Stimulated activated CD4-positive, alpha-beta T cell treated with anti-CD3 and anti-CD28 coated beads, Interleukin-4, amount 100 ng/mL, for 24 hours (primary cell): ENCODE results near the gene RASA4.
"Not testable (repeated sequence)": the region's sequence is repeated elsewhere in the genome, so short reads cannot be mapped to it uniquely, and the experiment has no call there.

ENCODE experiments used
- DNase-seq: peaks from one replicate; pipeline ENCODE4 v3.0.0-alpha.2; 2020

Gene RASA4

DNA sequence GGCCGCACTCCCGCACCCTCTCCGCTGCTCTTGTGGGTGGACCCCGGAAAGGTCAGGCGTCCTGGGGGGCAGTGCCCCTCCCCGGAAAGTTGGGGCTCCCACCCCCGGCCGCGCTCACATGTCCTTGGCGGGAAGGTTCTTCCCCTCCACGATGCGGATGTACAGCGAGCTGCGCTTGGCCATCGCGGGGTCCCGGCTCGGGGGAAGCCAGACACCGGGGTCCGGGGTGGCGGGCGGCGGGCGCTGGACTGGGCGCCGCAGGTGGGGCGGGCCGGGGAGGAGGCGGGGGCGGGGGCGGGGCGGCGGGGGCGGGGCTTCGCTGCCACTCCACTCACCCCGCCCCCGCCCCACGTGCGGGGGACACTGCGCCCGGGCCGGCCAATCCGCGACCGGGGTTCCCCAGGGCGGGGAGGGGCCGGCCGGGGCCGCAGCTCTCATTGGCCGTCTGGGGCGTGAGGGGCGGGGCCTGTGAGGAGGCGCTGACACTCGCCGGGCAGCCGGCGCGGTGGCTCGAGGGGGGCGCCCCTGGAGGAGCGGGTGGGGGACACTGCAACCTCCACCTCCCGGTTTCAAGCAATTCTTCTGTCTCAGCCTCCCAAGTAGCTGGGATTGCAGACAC lies at the start of gene RASA4:
Gene RASA4 (minus strand): TSS at position 250 of the 619 bp plus-strand sequence. CDS start 67 bp downstream, at position 183.
- DNase-seq = peak; percentile 16

DNA sequence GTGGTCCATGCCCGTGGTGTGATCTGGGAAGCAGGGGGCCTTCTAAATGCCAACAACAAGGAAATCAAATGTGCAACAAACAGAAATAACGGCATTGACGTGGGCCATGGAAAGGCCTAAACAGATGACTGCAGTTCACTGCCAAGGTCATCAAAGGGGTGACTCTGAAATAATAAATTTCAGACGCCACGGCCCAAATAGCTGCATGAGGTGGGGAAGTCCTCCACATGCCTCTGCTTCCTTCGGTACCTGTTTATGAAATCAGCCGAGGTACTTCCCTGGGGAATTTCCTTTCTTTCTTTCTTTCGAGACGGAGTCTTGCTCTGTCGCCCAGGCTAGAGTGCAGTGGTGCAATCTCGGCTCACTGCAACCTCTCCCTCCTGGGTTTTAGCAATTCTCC lies 48.2 kb upstream of the RASA4 start:
- DNase-seq = not testable (repeated sequence)

DNA sequence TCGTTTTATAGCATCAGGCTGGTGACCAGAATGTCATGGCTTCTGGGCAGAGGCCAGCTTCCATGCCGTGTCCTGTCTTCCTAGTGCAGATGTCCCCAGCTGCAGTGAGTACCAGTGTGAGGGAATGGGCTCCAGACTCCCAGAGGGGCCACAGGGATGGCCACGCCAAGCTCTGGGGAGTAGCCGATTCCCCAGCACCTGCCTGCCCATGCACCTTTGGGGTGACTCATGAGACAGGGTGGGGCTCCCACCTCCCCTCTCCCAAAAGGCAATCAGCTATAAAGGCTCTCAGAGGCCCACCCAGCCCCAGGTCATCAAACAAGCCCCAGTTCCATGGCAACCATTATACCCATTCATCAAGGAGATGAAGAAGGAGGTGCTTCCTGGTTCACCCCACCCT lies 33.4 kb upstream of the RASA4 start, which contains the start of gene SPDYE2B:
Gene SPDYE2B (plus strand): TSS at position 396 of the 400 bp plus-strand sequence. CDS start 2,030 bp downstream, outside the sequence.
- not testable (repeated sequence) for DNase-seq

DNA sequence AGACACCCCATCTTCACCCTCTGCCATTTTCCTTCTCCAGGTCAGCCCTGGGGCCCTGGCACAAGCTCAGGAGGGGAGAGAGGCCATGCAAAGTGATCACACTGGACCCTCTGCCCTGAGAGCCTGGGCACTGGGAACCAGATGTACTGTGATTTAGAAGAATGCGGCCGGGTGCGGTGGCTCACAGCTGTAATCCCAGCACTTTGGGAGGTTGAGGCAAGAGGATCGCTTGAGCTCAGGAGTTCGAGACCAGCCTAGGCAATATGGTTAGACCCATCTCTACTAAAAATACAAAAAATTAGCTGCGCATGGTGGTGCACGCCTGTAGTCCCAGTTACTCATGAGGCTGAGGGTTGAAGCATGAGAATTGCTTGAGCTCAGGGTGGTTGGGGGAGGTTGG lies 31.3 kb upstream of the RASA4 start:
- not testable (repeated sequence) for DNase-seq

DNA sequence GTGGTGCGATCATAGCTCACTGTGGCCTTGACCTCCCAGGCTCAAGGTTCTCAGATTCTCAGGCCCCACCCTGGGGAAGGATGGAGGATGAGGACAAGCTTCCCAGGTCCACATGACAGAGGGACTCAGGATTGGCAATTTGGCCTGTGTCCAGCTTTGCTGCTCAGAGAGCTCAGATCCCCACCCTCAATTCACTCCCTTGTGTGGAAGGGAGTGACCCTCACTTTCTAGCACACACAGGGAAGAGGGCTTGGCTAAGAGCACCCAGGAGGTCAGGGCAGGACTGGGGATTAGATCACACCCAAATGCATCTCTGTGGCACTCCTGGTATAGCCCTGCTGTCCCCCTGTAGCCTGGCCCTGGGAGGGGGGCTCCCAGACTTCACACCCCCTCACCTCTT lies 26.8 kb upstream of the RASA4 start:
- not testable (repeated sequence) for DNase-seq

DNA sequence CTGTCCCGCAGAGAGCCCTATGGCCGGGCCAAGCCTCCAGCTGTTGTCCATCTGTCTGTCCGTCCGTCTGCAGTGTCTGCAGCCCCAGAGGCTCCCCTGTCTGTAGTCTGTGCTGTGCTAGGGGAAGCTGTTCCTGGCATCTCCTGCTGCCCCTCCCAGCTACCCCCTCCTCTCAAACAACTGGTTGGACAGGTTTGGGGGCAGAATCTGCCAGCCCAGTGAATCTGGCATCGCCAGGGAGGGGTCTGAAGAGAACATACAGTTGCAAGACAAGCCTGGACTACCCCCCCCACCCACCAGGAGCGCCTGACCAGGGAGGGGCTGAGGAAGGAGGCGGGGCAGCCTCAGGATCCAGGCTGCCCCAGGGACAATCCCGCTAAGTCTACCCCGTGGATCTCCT lies 26.1 kb upstream of the RASA4 start, which contains the start of gene UPK3BL1:
Gene UPK3BL1 (minus strand): TSS at position 101 of the 400 bp plus-strand sequence. CDS start 50 bp downstream, at position 51.
- not testable (repeated sequence) for DNase-seq

DNA sequence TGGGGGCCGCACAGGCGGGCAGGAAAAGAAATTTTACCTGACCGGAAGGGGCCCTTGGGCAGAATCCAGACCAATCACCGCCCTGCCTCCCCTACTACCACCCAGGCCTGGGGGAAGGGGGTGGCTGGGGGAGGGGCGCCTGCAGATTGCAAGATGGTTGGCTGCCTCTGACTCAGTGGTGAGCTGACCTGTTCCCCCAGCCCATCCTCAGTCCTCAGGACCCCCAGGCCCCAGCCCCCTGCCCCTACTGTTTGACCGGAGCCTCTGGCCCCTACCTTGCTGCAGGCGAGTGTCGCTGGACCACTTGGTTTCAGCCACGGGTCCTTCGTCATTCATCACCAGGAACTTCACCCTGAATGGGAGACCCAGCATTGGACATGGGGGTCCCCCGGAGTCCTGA lies 22.3 kb upstream of the RASA4 start:
- not testable (repeated sequence) for DNase-seq

DNA sequence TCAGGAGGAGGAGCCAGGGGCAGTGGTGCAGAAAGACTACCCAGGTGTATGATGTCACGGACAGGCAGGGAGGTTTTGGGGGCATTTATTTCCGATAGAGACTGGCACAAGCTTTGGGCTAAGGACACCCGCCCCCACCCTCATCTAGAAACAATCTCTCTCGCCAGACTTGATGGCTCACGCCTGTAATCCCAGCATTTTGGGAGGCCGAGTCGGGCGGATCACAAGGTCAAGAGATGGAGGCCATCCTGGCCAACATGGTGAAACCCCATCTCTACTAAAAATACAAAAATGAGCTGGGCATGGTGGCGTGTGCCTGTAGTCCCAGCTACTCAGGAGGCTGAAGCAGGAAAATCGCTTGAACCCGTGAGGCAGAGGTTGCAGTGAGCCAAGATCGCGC lies 20.4 kb upstream of the RASA4 start:
- not testable (repeated sequence) for DNase-seq

DNA sequence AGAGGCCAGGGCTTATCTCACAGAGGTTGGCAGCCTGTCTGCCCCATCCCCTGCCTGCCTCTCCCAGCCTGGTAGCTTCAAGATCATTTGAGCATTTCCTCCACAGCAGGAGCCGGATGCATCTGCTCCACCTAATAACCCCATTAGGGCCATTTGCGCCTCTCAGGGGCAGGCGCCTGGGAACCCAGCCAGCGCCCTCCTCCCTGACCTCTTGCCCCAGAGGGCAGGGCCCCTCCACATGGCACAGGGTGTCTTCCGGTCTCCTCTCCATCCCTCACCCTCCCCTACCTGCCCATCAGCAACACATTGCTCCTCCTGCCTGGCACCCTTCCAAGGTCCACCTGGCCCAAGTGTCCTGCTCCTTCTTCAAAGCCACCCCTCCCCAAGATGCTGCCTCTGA lies 18.8 kb upstream of the RASA4 start:
- DNase-seq = not testable (repeated sequence)

DNA sequence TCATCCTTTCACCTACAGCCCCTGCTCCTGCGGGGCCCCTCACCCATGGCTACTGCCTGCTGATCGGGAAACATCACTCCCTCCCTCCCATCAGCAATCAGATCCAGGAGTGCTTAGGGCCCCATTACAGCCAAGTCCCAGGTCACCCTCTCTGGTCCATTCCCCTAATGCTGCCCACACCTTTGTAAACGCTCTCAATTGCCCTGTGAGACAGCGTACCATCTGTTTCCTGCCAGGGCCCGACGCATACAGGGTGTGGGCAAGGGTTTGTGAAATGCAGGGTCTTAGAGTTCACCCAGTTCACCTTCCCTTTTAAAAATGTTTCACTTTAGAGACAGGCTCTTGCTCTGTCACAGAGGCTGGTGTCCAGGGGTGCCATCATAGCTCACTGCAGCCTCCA lies 17.7 kb upstream of the RASA4 start:
- not testable (repeated sequence) for DNase-seq

DNA sequence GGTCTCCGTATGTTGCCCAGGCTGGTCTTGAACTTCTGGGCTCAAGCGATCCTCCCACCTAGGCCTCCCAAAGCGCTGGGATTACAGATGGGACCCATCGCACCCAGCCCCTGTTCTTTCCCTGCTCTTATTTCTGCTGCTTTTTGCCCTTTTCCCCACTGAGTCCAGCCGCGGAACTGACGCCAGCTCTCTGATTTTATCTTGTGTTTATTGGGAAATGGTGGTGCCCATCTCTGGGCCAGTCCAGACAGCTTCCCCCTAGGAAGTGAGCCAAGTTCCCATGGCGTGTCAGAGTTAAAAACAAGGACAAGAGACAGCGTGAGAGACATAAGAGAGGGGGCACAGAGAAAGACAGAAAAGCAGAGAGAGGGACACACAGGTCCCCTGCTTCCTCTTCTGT lies 14.1 kb upstream of the RASA4 start:
- DNase-seq = not testable (repeated sequence)

DNA sequence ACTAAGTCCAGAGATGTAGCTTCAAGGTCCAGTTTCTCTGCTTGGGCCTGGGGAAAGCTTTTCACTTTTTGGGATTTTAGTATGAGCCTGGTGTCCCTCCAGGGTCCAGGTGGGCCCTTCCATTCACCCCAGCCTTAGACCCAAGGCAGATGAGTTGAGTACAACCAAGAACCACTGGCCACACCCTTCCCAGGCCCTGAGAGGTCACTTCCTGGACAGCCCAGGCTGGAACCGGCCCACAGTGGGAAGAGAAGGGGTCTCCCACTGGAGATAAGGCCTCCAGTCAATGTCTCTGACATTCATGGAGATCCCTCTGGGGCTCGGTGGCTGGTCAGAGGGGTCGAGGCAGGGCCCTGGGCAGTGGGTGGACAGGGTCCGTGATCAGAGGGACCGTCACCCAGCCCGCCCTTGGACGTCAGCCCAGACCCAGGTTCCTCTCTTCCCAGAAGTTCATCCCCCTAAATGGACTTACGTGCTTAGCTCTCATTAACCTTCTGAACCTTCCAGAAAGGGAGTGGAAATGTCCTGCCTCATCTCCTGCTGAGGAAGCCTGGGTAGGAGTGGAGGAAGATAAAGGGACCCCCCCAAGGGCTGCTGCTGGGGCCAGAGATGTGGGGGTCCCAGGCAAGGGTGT lies 10.8 kb upstream of the RASA4 start:
- not testable (repeated sequence) for DNase-seq

DNA sequence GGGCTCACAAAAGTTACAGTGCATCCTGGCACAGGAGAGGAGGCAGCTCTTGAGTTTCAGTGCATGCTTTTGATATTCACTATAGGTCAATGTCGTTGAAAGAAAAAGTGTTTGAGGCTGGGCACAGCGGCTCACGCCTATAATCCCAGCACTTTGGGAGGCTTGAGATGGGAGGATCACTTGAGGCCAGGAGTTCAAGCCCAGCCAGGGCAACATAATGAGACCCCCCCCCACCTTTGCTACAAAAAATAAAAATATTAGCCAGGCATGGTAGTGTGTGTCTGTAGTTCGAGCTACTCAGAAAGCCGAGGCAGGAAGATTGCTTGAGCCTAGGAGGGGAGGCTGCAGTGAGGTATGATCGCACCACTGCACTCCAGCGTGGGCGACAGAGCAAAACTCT lies 1.6 kb upstream of the RASA4 start:
- not testable (repeated sequence) for DNase-seq

DNA sequence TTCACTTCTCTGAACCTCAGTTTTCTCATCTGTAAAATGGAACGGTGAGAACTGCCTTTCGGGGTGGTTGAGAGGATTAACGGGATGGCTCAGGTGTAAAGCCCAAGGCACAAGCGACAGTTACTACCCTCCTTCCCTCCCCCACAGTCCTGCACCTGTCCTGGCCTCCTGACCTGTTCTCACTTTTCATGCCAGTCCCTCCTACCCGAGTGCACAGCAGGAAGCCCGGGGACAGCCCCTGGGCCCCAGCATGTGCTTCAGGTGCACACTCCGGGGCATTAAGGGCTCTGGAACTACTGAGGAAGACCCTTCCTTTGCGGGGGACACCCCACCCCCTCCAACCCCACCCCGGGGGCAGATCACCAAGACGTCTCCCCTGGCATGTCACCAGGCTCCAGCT lies 626 bp downstream of the RASA4 start:
- DNase-seq = not testable (repeated sequence)

DNA sequence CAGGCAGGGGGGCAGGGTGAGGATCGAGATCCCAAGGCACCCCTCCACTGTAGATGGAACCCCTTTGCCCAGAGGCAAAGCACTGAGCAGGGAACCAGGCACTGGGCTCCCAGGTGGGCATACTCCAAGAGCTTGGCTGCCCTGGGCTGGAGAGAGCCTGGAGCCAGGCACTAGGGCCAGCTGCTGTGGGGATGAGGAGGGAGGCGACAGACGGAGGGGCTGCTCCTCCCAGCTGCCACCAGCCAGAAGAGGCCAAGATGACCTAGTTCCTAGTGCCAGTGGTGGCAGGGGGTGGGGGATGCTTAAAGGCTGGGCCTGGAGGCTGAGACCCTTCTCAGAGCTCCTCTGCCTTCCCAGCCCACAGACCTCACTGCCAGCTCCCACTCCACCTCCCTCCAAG lies 1.7 kb downstream of the RASA4 start:
- DNase-seq = not testable (repeated sequence)

DNA sequence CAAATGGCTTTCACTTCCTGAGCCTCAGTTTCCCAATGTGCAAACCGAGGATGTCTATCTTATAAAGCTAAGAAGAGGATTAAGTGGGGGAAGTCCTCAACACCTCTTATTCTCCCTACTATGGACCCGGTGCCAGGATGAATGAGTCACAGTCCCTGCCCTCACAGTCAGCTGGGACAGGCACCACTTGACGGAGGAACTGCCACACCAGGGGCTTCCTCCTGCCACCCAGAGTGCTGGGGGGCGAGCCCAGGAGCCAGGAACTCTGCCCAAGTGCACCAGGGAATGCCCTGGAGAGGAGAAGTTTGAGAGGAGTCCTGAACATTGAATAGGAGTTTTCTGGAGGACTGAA lies 2.2 kb downstream of the RASA4 start:
- DNase-seq = not testable (repeated sequence)

DNA sequence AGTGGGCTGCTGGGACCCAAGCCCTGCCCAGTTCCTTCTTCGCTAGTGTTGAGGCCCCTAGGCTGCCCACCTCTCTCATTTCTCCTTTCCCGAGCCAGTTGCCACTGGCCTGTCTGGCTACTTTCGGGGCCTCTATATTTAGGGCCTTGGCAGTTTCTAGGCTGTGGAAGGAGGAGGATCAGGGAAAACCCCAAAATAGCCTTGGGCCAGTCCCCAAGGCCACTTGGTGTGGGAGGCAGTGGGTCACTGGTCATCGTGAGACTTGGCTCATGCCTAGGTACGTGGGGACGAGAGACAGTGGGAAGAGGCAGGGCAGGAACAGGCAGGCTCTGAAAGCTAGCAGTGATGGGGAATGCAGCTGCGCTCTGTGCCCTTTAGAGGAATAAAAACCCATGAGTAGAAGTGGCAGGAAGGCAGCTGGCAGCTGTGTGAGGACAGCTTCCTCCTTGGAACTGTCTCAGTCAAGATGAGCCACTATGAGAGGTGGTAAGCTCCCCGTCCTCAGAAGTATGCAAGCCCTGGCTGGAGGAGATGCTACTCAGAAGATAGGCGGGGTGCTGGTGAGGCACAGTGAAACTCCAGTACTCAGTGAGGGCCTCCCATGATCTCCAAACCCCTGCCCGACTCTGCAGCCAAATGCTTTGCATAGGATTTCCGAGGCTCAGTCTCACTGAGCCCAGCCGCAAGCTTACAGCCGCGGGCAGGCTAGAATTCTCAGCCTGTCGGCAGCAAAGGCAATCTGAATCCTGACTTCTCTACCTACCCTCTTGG lies 2.8 kb downstream of the RASA4 start:
- DNase-seq = not testable (repeated sequence)

DNA sequence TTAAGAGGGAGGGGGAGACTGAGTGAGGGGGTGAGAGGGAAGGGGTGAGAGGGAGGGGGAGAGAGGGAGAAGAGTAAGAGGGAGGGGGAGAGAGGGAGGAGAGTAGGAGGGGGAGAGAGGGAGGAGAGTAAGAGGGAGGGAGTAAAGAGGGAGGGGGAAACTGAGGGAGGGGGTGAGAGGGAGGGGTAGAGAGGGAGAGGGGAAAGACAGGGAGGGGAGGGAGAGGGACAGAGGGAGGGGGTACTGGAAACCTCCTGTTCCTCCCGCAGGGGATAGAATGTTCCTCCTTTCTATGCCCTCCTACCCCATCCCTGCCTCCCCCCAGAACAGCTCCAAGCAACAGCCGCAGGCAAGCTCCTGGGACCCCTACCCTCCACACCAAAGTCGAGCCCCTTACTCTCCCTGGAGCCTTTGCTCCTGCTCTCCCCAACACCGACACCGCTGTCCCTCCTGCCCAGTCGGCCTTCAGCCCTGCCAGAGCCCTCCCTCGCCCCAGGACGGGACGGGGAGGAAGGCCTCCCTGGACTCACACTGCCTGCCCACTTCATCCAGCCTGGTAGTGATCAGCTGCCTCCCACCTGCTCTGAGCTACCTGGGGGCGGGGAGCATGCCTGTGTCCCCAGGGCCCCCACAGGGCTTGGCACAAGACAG lies 4.8 kb downstream of the RASA4 start:
- not testable (repeated sequence) for DNase-seq

DNA sequence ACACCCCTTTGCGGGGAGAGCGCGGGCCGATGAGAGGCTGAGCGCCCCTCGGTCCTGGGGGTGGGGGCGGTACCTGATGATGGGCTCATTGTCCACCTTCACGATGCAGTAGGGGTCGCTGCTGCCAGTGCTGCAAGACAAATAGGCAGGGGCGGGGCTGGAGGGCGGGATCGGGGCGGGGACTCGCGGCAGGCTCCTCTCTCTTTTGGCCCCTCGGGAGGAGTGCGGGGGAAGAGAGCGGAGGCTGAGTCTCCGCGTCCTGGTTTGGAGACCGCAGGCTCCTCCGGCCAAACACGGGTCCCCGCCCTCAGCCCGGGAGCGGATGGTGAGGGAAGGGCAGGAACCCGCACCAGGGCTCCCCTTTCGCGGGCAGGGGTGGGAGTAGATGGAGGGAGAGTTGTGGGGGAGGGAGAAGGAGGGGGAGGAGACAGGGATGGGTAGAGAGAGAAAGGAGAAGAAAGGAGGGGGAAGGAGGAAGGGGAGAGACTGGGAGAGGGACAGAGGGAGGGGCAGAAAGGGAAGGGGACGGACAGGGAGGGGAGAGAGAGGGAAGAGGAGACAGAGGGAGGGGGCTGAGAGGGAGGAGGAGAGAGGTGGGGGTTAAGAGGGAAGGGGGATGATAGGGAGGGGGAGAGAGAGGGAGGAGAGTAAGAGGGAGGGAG lies 5.4 kb downstream of the RASA4 start:
- not testable (repeated sequence) for DNase-seq

DNA sequence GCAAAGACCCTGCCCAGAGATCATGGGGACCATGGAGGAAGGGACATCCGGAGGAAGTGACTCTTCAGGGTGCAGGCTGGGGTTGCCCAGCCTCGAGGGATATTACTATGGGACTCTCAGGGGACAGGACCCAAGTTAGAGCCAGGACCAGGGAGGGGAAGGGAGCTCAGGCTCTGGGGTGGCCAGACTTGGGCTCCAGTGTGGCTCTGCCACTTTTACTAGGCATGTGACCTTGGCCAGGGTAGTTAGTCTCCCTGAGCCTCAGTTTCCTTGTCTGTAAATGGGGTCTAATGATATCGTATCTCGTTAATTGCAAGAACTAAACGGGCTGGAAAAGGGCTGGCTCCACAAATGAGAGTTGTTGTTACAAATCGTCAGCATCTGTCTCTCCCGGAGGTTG lies 6.1 kb downstream of the RASA4 start:
- not testable (repeated sequence) for DNase-seq

DNA sequence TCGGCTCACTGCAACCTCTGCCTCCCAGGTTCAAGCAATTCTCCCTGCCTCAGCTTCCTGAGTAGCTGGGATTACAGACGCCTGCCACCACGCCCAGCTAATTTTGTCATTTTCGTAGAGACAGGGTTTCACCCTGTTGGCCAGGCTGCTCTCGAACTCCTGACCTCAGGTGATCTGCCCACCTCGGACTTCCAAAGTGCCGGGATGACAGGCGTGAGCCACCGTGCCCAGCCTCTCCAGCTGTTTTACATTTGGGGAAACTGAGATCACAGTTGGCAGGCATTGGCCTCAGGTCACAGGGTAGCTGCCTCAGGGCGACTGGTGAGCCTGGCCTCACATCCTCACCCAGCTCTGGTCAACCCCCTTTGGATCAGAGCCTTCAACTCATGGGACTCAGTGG lies 6.8 kb downstream of the RASA4 start:
- not testable (repeated sequence) for DNase-seq

DNA sequence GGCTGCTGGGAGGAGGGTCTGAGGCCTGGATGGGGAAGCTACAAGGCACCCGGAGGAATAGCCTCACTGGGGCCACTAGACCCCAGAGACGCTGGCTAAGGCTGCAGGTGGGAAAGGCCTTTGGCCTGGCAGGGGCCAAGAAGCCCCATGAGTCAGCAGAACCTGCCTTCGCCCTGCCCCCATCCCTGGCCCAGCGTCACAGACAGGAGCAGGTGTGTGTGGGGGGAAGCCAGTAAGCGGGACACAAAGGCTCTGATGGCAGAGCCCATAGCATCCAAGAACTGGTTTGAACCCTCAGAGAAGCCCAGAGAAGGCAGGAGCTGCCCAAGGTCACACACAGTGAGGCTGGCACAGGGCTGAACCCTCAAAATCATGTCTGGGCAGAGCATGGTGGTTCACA lies 9.7 kb downstream of the RASA4 start:
- DNase-seq = not testable (repeated sequence)
